ENCODE data around the gene DOK6. TPM values are rescaled to one million over a fixed set of nuclear protein-coding genes. Genes with fewer than 3 reads are reported as not detected.
"Not testable (repeated sequence)": the region's sequence is repeated elsewhere in the genome, so short reads cannot be mapped to it uniquely, and the experiment has no call there.

Gene DOK6
- total and polyA plus RNA-seq, 2 of the 13 experiments (the other 11 are each of a cell fraction or from before 2014, with no cell fraction given), result 17.0 to 17.2 TPM

DNA sequence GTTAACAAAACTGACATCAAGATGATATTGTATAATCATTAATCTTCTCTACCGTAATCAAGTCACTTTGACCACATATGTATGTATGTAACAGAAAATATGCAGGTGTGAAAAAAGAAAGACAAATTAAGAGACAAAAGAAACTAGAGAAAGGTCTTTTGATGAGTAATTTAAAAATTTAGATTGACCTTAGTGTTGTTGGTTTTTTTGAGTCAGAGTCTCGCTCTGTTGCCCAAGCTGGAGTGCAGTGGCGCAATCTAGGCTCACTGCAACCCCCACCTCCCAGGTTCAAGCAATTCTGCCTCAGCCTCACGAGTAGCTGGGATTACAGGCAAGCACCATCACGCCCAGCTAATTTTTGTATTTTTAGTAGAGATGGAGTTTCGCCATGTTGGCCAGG lies 464.1 kb downstream of the DOK6 start:
- H3K4me3 ChIP-seq (replicated peaks in 1 of 3; ENCODE audit: insufficient read depth in 1 of 3, low read depth in 2 of 3, low read length in 3 of 3); BruUV-seq (replicated peaks); CTCF ChIA-PET (ENCODE audit: low intra/inter-chr PET ratio, low total read pairs); H3K36me3 ChIP-seq (replicated peaks in 1 of 2; ENCODE audit: control insufficient read depth in 1 of 2, insufficient read depth in 2 of 2, low read length in 2 of 2); H3K9ac ChIP-seq (ENCODE audit: insufficient read depth, low read depth, low read length); H3K27me3 ChIP-seq (ENCODE audit: control insufficient read depth in 1 of 2, insufficient read depth in 2 of 2, low read length in 2 of 2); H2AFZ ChIP-seq (ENCODE audit: low read length); H4K20me1 ChIP-seq (ENCODE audit: insufficient read depth, low read length); H3K4me1 ChIP-seq (ENCODE audit: insufficient read depth, low read length); FAIRE-seq; H3K4me2 ChIP-seq (ENCODE audit: low read depth, low read length); H3K79me2 ChIP-seq (ENCODE audit: insufficient read depth, low read length); ATAC-seq; in situ Hi-C loops (cut with HindIII; ENCODE audit: extremely low pct_ligation_motif_present, low pct_unique_long_range_greater_than_20kb); H3K27ac ChIP-seq (ENCODE audit: extremely low read length, insufficient read depth, low read length); DNase-seq (ENCODE audit: low spot score); intact Hi-C loops (cut with micrococcal nuclease; ENCODE audit: unreplicated experiment); H3K9me3 ChIP-seq (ENCODE audit: low read length); POLR2A ChIA-PET: not testable (repeated sequence)
- WGBS (ENCODE audit: low lambda C conversion rate), result 83% methylated on average over 6 of the region's 6 CpGs

DNA sequence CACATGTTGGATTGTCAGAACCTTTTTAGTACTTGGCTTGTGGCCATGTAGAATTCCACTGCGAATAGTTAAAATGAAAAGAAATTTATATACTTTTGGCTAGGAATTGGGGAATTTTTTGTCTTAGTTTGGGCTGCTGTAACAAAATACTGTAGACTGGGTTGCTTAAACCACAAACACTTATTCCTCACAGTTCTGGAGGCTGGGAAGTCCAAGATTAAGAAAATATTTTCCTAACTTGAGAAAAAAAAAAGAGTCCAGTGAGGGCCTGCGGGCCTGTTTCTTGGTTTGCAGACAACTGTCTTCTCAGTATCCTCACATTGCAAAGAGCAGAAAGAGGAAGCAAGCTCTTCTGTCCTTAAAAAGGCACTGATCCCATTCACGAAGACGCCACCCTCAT lies 465.1 kb downstream of the DOK6 start:
- H3K9me3 ChIP-seq (ENCODE audit: low read length), result no peaks in the 10 kb centered on the region
- no peak for DNase-seq (ENCODE audit: low spot score)
- H2AFZ ChIP-seq (ENCODE audit: low read length), result no peak overlapping the region
- no peak for ATAC-seq
- no peak overlapping the region for H3K27ac ChIP-seq (ENCODE audit: extremely low read length, insufficient read depth, low read length)
- FAIRE-seq, result no peak
- ChIA-PET CTCF (ENCODE audit: low intra/inter-chr PET ratio, low total read pairs) (no interaction called here), POLR2A (no interaction called here)
- H3K27me3 ChIP-seq (ENCODE audit: control insufficient read depth in 1 of 2, insufficient read depth in 2 of 2, low read length in 2 of 2), result no peaks in the 10 kb centered on the region
- no peaks in the 10 kb centered on the region for H4K20me1 ChIP-seq (ENCODE audit: insufficient read depth, low read length)
- H3K4me1 ChIP-seq (ENCODE audit: insufficient read depth, low read length), result no peaks in the 10 kb centered on the region; the same call in 1 of the 2 replicates
- in situ Hi-C loops (cut with HindIII; ENCODE audit: extremely low pct_ligation_motif_present, low pct_unique_long_range_greater_than_20kb), result no loop called here
- WGBS (ENCODE audit: low lambda C conversion rate), result 51% methylated on average over 4 of the region's 4 CpGs
- no peak for TF ChIP-seq CENPT (CRISPR knock-in tag; IDR thresholded peaks at IDR 0.05; ENCODE audit: low read depth)
- no peak for TF ChIP-seq ZIK1 (CRISPR knock-in tag; IDR thresholded peaks at IDR 0.05; ENCODE audit: borderline replicate concordance, low read depth)
- TF ChIP-seq, protein P1, sequence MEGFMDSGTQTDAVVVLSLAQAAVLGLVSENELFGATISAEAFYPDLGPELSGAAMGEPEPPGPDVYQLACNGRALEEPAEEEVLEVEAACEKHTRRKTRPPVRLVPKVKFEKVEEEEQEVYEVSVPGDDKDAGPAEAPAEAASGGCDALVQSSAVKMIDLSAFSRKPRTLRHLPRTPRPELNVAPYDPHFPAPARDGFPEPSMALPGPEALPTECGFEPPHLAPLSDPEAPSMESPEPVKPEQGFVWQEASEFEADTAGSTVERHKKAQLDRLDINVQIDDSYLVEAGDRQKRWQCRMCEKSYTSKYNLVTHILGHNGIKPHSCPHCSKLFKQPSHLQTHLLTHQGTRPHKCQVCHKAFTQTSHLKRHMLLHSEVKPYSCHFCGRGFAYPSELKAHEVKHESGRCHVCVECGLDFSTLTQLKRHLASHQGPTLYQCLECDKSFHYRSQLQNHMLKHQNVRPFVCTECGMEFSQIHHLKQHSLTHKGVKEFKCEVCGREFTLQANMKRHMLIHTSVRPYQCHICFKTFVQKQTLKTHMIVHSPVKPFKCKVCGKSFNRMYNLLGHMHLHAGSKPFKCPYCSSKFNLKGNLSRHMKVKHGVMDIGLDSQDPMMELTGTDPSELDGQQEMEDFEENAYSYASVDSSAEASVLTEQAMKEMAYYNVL (CRISPR knock-in tag; IDR thresholded peaks at IDR 0.05; ENCODE audit: borderline replicate concordance), result no peak
- TF ChIP-seq ZBTB21 (CRISPR knock-in tag; IDR thresholded peaks at IDR 0.05), result no peak
- no peak for TF ChIP-seq KLF11 (CRISPR knock-in tag; IDR thresholded peaks at IDR 0.05)
- TF ChIP-seq, protein P2, sequence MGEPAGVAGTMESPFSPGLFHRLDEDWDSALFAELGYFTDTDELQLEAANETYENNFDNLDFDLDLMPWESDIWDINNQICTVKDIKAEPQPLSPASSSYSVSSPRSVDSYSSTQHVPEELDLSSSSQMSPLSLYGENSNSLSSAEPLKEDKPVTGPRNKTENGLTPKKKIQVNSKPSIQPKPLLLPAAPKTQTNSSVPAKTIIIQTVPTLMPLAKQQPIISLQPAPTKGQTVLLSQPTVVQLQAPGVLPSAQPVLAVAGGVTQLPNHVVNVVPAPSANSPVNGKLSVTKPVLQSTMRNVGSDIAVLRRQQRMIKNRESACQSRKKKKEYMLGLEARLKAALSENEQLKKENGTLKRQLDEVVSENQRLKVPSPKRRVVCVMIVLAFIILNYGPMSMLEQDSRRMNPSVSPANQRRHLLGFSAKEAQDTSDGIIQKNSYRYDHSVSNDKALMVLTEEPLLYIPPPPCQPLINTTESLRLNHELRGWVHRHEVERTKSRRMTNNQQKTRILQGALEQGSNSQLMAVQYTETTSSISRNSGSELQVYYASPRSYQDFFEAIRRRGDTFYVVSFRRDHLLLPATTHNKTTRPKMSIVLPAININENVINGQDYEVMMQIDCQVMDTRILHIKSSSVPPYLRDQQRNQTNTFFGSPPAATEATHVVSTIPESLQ (CRISPR knock-in tag; conservative IDR thresholded peaks at IDR 0.05), result no peak
- TF ChIP-seq, protein P3, sequence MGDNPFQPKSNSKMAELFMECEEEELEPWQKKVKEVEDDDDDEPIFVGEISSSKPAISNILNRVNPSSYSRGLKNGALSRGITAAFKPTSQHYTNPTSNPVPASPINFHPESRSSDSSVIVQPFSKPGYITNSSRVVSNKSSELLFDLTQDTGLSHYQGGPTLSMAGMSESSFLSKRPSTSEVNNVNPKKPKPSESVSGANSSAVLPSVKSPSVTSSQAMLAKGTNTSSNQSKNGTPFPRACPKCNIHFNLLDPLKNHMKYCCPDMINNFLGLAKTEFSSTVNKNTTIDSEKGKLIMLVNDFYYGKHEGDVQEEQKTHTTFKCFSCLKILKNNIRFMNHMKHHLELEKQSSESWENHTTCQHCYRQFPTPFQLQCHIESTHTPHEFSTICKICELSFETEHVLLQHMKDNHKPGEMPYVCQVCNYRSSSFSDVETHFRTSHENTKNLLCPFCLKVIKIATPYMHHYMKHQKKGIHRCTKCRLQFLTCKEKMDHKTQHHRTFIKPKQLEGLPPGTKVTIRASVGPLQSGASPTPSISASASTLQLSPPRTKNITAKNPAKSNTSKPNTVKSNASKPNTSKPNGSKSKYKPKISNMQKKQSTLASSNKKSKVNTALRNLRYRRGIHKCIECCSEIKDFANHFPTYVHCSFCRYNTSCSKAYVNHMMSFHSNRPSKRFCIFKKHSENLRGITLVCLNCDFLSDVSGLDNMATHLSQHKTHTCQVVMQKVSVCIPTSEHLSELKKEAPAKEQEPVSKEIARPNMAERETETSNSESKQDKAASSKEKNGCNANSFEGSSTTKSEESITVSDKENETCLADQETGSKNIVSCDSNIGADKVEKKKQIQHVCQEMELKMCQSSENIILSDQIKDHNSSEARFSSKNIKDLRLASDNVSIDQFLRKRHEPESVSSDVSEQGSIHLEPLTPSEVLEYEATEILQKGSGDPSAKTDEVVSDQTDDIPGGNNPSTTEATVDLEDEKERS (CRISPR knock-in tag; IDR thresholded peaks at IDR 0.05), result no peak
- H3K79me2 ChIP-seq (ENCODE audit: insufficient read depth, low read length), result no peaks in the 10 kb centered on the region
- no peak overlapping the region for H3K9ac ChIP-seq (ENCODE audit: insufficient read depth, low read depth, low read length)
- no peak overlapping the region for H3K4me3 ChIP-seq (replicated peaks in 1 of 3; ENCODE audit: insufficient read depth in 1 of 3, low read depth in 2 of 3, low read length in 3 of 3)
- intact Hi-C loops (cut with micrococcal nuclease; ENCODE audit: unreplicated experiment), result no loop called here
- BruUV-seq (replicated peaks), result no TSS peak
- H3K36me3 ChIP-seq (replicated peaks in 1 of 2; ENCODE audit: control insufficient read depth in 1 of 2, insufficient read depth in 2 of 2, low read length in 2 of 2), result no peaks in the 10 kb centered on the region
- H3K4me2 ChIP-seq (ENCODE audit: low read depth, low read length), result no peak overlapping the region
